NCI-H1105 (cell line): Measurements from ENCODE around the gene COL16A1.
A peak's percentile ranks its signal among the peaks of the same experiment; 100 is the strongest.

Experiments used
- DNase-seq: peaks from one replicate; lab custom pipeline; 2025; lab: John Stamatoyannopoulos, UW

Gene COL16A1

GRCh38 chr1:31624309-31624708, 79.5 kb downstream of the COL16A1 start:
- no peak for DNase-seq

- no peak for DNase-seq
These were observed 80.5 kb downstream of the COL16A1 start for GRCh38 chr1:31623365-31623764.

- DNase-seq = no peak
These were observed 81.7 kb downstream of the COL16A1 start for GRCh38 chr1:31621847-31622730.

GRCh38 chr1:31621498-31621820, 82.4 kb downstream of the COL16A1 start:
- DNase-seq = no peak

GRCh38 chr1:31620631-31621497, 83.0 kb downstream of the COL16A1 start:
- DNase-seq = no peak

GRCh38 chr1:31618916-31619846, 84.6 kb downstream of the COL16A1 start:
- no peak for DNase-seq

GRCh38 chr1:31617916-31618746, 85.7 kb downstream of the COL16A1 start:
- DNase-seq = peak; percentile 54

GRCh38 chr1:31617218-31617915, 86.5 kb downstream of the COL16A1 start, which contains the start of gene HCRTR1:
Gene HCRTR1, plus strand, starts transcription at chr1:31617689. Its CDS starts 1,504 bp downstream, at chr1:31619193.
- no peak for DNase-seq

- no peak for DNase-seq
These were observed 87.9 kb downstream of the COL16A1 start for GRCh38 chr1:31615939-31616338.

GRCh38 chr1:31615414-31615813, 88.4 kb downstream of the COL16A1 start:
- DNase-seq = no peak

- no peak for DNase-seq
These were observed 89.3 kb downstream of the COL16A1 start for GRCh38 chr1:31614414-31615005.

- no peak for DNase-seq
These were observed 94.2 kb downstream of the COL16A1 start for GRCh38 chr1:31609514-31610118.

GRCh38 chr1:31607360-31607759, 96.5 kb downstream of the COL16A1 start:
- no peak for DNase-seq

GRCh38 chr1:31605908-31606427, 97.8 kb downstream of the COL16A1 start:
- no peak for DNase-seq
